Astrocyte (in vitro differentiated cells and primary cell): ENCODE data around the gene TSC22D3.

Experiments
- CTCF ChIP-seq: IDR thresholded peaks from 2 replicates; pipeline ENCODE4 v1.5.1; 2011; ENCODE audit warnings: low read depth, mild to moderate bottlenecking, inconsistent platforms, low read length, moderate library complexity; ENCODE audit not compliant: insufficient read depth
- EZH2 ChIP-seq: IDR thresholded peaks from 2 replicates; pipeline ENCODE4 v1.6.1; 2012; ENCODE audit warnings: mild to moderate bottlenecking, low read length, inconsistent platforms; ENCODE audit not compliant: insufficient read depth

GRCh38 chrX:107805179-107805578 lies 29.6 kb upstream of the TSC22D3 start:
- TF ChIP-seq CTCF, result no peak
- TF ChIP-seq EZH2, result no peak
